H1 (cell line): ENCODE measurements around the gene ICA1.

Experiments used
- CHD1 ChIP-seq: IDR thresholded peaks from 2 replicates; pipeline ENCODE4 v1.6.1; 2012; ENCODE audit warnings: low read depth, low read length, improper control_type of control experiment
- EP300 ChIP-seq, 2 experiments: IDR thresholded peaks; 1 replicate in 1 of 2; 2 replicates in 1 of 2; pipeline ENCODE4 v1.6.1; 2011 to 2012; ENCODE audit warnings: low read depth in 2 of 2, low read length in 2 of 2, mild to moderate bottlenecking in 2 of 2, borderline replicate concordance in 1 of 2, inconsistent platforms in 1 of 2, moderate library complexity in 1 of 2
- SP1 ChIP-seq: IDR thresholded peaks from 2 replicates; pipeline ENCODE4 v1.6.1; 2011; ENCODE audit warnings: low read depth, low read length
- TAF1 ChIP-seq: IDR thresholded peaks from 2 replicates; pipeline ENCODE4 v1.6.1; 2011; ENCODE audit warnings: mild to moderate bottlenecking, low read depth, low read length
- TF ChIP-seq, protein P1 (sequence below), 3 experiments: IDR thresholded peaks; 1 replicate in 2 of 3; 2 replicates in 1 of 3; pipeline versions ENCODE4 v1.5.1 to v1.6.1; 2011; ENCODE audit warnings: low read length in 3 of 3, mild to moderate bottlenecking in 3 of 3, inconsistent platforms in 2 of 3, low read depth in 1 of 3, moderate library complexity in 1 of 3; ENCODE audit not compliant: insufficient read depth in 1 of 3; ENCODE audit errors: control extremely low read depth in 1 of 3
- TF ChIP-seq, protein P2 (sequence below): IDR thresholded peaks from 2 replicates; pipeline ENCODE4 v1.6.1; 2012; ENCODE audit warnings: low read length, inconsistent platforms

GRCh38 chr7:8068892-8069686, 192.9 kb downstream of the ICA1 start:
- TF ChIP-seq CHD1, result no peak
- TF ChIP-seq, protein P1, sequence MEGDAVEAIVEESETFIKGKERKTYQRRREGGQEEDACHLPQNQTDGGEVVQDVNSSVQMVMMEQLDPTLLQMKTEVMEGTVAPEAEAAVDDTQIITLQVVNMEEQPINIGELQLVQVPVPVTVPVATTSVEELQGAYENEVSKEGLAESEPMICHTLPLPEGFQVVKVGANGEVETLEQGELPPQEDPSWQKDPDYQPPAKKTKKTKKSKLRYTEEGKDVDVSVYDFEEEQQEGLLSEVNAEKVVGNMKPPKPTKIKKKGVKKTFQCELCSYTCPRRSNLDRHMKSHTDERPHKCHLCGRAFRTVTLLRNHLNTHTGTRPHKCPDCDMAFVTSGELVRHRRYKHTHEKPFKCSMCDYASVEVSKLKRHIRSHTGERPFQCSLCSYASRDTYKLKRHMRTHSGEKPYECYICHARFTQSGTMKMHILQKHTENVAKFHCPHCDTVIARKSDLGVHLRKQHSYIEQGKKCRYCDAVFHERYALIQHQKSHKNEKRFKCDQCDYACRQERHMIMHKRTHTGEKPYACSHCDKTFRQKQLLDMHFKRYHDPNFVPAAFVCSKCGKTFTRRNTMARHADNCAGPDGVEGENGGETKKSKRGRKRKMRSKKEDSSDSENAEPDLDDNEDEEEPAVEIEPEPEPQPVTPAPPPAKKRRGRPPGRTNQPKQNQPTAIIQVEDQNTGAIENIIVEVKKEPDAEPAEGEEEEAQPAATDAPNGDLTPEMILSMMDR (IDR thresholded peaks at IDR 0.05; ENCODE audit: control extremely low read depth in 1 of 3, insufficient read depth in 1 of 3, low read depth in 1 of 3, low read length in 3 of 3), result no peak
- TF ChIP-seq TAF1, result no peak
- TF ChIP-seq, protein P2, sequence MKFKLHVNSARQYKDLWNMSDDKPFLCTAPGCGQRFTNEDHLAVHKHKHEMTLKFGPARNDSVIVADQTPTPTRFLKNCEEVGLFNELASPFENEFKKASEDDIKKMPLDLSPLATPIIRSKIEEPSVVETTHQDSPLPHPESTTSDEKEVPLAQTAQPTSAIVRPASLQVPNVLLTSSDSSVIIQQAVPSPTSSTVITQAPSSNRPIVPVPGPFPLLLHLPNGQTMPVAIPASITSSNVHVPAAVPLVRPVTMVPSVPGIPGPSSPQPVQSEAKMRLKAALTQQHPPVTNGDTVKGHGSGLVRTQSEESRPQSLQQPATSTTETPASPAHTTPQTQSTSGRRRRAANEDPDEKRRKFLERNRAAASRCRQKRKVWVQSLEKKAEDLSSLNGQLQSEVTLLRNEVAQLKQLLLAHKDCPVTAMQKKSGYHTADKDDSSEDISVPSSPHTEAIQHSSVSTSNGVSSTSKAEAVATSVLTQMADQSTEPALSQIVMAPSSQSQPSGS, result no peak
- TF ChIP-seq EP300 (IDR thresholded peaks at IDR 0.05; ENCODE audit: borderline replicate concordance in 1 of 2, low read depth in 2 of 2, low read length in 2 of 2), result no peak
- TF ChIP-seq SP1, result no peak
